GM21381 (cell line): Measurements from ENCODE around the gene SEC23A.
"Not testable (repeated sequence)": the region's sequence is repeated elsewhere in the genome, so short reads cannot be mapped to it uniquely, and the experiment has no call there.

Source experiments
- ATAC-seq: cut with Tn5 transposase; IDR thresholded peaks from one replicate; pipeline ENCODE4 v1.9.1; 2021; ENCODE audit warnings: mild to moderate bottlenecking, moderate library complexity; ENCODE audit not compliant: unreplicated experiment

Gene SEC23A

GRCh38 chr14:39094515-39094914, 8.5 kb downstream of the SEC23A start:
- no peak for ATAC-seq

- no peak for ATAC-seq
Observed at GRCh38 chr14:39091716-39092115, 11.3 kb downstream of the SEC23A start.

- no peak for ATAC-seq
Observed at GRCh38 chr14:39090548-39091111, 12.4 kb downstream of the SEC23A start.

GRCh38 chr14:39087493-39087892, 15.5 kb downstream of the SEC23A start:
- ATAC-seq: no peak

GRCh38 chr14:39085933-39086332, 17.1 kb downstream of the SEC23A start:
- no peak for ATAC-seq

- no peak for ATAC-seq
Observed at GRCh38 chr14:39083127-39083526, 19.9 kb downstream of the SEC23A start.

GRCh38 chr14:39080886-39081285, 22.1 kb downstream of the SEC23A start:
- ATAC-seq: no peak

GRCh38 chr14:39071096-39071495, 31.9 kb downstream of the SEC23A start:
- ATAC-seq: no peak

- ATAC-seq: no peak
Observed at GRCh38 chr14:39069923-39070322, 33.1 kb downstream of the SEC23A start.

- not testable (repeated sequence) for ATAC-seq
Observed at GRCh38 chr14:39069169-39069805, 33.7 kb downstream of the SEC23A start.

- ATAC-seq: peak; percentile 99
Observed at GRCh38 chr14:39060818-39061437, 42.1 kb downstream of the SEC23A start.

- no peak for ATAC-seq
Observed at GRCh38 chr14:39055786-39056474, 47.1 kb downstream of the SEC23A start.

- not testable (repeated sequence) for ATAC-seq
Observed at GRCh38 chr14:39052869-39053454, 50.1 kb downstream of the SEC23A start.

GRCh38 chr14:39050389-39050788, 52.6 kb downstream of the SEC23A start:
- ATAC-seq: no peak

- peak; percentile 47 for ATAC-seq
Observed at GRCh38 chr14:39045889-39046288, 57.1 kb downstream of the SEC23A start.

- no peak for ATAC-seq
Observed at GRCh38 chr14:39043352-39043943, 59.6 kb downstream of the SEC23A start.

GRCh38 chr14:39040529-39040928, 62.5 kb downstream of the SEC23A start:
- ATAC-seq: no peak

GRCh38 chr14:39038542-39038941, 64.5 kb downstream of the SEC23A start:
- no peak for ATAC-seq

GRCh38 chr14:39036760-39037159, 66.3 kb downstream of the SEC23A start:
- no peak for ATAC-seq

GRCh38 chr14:39035336-39035735, 67.7 kb downstream of the SEC23A start:
- ATAC-seq: no peak
